Activated CD8-positive, alpha-beta memory T cell treated with anti-CD3 and anti-CD28 coated beads for 1 hour (primary cell): Measurements from ENCODE around the gene MTMR6.

Source experiments
- DNase-seq, 2 donors: peaks; one replicate each; pipeline ENCODE4 v3.0.0-alpha.2; 2020; ENCODE audit warnings: low read depth in 1 of 2; ENCODE audit errors: extremely low read depth in 1 of 2

MTMR6 gene

GRCh38 chr13:25222740-25223139, 64.5 kb downstream of the MTMR6 start:
- DNase-seq, result no peak

GRCh38 chr13:25218019-25218418, 69.3 kb downstream of the MTMR6 start:
- DNase-seq, result no peak

- no peak for DNase-seq
These were observed 70.0 kb downstream of the MTMR6 start for GRCh38 chr13:25217023-25217885.

- DNase-seq, result no peak
These were observed 72.1 kb downstream of the MTMR6 start for GRCh38 chr13:25215253-25215575.

GRCh38 chr13:25214491-25215252, 72.6 kb downstream of the MTMR6 start:
- no peak for DNase-seq

- DNase-seq, result no peak
These were observed 73.6 kb downstream of the MTMR6 start for GRCh38 chr13:25213715-25214114.

GRCh38 chr13:25210842-25211569, 76.3 kb downstream of the MTMR6 start:
- no peak for DNase-seq

- no peak for DNase-seq
These were observed 79.9 kb downstream of the MTMR6 start for GRCh38 chr13:25207291-25207810.

GRCh38 chr13:25204863-25205262, 82.4 kb downstream of the MTMR6 start:
- DNase-seq, result no peak

GRCh38 chr13:25203127-25203740, 84.1 kb downstream of the MTMR6 start:
- DNase-seq, result no peak

GRCh38 chr13:25200783-25201182, 86.5 kb downstream of the MTMR6 start:
- DNase-seq, result no peak

- no peak for DNase-seq
These were observed 88.6 kb downstream of the MTMR6 start for GRCh38 chr13:25198647-25199046.

- DNase-seq, result no peak
These were observed 90.3 kb downstream of the MTMR6 start for GRCh38 chr13:25196971-25197370.
